Measurements from ENCODE around the gene GOLGA1.
A peak's percentile ranks its signal among the peaks of the same experiment; 100 is the strongest.
"Not testable (repeated sequence)": the region's sequence is repeated elsewhere in the genome, so short reads cannot be mapped to it uniquely, and the experiment has no call there.

Gene GOLGA1

GRCh38 chr9:124855944-124856765 is 84.7 kb downstream of the GOLGA1 start:
- no peak for DNase-seq

GRCh38 chr9:124855566-124855943 is 85.3 kb downstream of the GOLGA1 start:
- no peak for DNase-seq

DNA sequence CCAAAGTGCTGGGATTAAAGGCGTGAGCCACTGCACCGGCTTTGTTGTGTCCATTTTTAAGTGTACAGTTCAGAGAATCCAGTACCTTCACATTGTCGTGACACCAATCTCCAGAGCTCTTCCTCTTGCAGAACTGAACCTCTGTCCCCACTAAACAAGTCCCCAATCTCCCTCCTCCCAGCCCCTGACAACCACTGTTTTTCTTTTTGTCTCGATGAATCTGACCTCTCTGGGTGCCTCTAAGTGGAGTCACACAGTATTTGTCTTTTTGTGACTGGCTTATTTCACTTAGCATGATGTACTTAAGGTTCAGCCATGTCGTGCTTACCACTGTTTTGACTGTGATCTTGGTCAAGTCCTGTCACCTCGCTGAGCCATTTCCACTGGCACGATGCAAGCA is 86.1 kb downstream of the GOLGA1 start:
- no peak for DNase-seq

- no peak for DNase-seq
Measured at GRCh38 chr9:124854161-124854560, 86.7 kb downstream of the GOLGA1 start.

DNA sequence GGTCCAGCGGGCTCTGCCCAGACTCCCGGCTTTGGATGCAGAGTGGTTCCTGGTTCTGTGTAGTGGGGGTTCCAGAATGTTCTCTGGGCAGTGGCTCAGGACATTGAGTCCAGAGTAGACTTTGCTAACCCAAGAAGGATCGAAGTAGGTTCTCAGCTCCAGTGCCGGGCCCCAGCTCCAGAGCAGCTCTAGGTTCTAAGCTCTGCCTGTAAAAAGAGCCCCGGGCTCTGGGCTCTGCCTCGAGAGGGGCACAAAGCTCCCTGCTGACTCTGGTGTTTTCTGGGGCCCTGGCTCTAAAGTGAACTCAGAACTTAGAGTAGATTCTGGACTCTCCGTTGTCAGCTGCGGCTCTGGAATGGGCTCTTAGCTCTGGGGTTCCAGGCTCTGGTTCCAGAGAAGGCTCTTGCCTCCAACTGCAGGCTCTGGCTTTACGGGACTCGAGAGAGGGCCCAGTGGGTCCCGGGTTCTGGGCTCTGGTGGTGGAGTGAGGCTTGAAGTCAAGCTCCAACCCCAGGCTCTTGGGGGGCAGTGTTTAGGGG is 87.2 kb downstream of the GOLGA1 start:
- no peak for DNase-seq

- peak; percentile 11 for DNase-seq
Measured at GRCh38 chr9:124852829-124853531, 87.9 kb downstream of the GOLGA1 start, which contains the start of gene WDR38. WDR38 (plus strand) TSS chr9:124853460; CDS start chr9:124853532, 72 bp downstream.

- DNase-seq = no peak
Measured at GRCh38 chr9:124852121-124852828, 88.6 kb downstream of the GOLGA1 start.

DNA sequence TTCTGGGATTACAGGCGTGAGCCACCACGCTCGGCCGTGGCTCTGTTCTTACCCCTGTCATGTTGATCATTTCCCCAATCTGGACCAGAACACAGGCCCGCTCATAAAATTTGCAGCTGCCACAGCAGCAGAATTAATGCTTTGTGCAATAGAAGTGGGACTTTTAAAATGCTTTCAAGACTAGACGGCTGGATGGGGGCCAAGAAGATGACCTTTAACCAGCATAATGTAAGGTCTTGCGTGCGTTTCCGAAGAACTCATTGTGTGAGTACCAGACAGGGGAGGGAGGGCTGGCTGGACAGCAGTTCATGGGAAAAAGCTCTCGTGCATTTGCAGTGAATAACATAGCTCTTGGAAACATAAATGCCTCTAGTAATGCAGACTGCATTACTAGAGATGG is 91.1 kb downstream of the GOLGA1 start:
- no peak for DNase-seq

DNA sequence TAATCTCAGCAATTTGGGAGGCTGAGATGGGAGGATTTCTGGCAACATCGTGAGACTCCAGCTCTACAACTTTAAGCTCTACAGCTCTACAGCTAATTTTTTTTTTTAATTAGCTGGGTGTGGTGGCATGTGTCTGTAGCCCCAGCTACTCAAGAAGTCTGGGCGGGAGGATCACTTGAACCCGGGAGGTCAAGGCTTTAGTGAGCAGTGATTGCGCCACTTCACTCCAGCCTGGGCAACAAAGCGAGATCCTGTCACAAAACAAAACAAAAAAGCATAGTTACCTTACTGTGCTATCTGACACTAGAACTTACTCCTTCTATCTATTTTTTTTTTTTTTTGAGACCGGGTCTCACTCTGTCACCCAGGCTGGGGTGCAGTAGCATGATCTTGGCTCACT is 93.9 kb downstream of the GOLGA1 start:
- no peak for DNase-seq

DNA sequence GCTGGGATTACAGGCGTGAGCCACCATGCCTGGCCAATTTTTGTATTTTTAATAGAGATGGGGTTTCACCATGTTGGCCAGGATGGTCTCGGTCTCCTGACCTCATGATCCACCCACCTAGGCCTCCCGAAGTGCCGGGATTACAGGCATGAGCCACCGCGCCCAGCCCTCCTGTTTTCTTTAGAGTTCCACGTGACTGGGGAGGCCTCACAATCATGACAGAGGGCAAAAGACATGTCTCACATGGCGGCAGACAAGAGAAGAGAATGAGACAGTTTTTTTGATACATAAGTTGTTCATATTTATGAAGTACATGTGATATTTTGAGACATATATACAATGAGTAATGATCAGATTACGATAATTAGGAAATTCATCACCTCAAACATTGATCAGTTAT is 94.4 kb downstream of the GOLGA1 start:
- DNase-seq = not testable (repeated sequence)

- no peak for DNase-seq
Measured at GRCh38 chr9:124844291-124844690, 96.6 kb downstream of the GOLGA1 start.

DNA sequence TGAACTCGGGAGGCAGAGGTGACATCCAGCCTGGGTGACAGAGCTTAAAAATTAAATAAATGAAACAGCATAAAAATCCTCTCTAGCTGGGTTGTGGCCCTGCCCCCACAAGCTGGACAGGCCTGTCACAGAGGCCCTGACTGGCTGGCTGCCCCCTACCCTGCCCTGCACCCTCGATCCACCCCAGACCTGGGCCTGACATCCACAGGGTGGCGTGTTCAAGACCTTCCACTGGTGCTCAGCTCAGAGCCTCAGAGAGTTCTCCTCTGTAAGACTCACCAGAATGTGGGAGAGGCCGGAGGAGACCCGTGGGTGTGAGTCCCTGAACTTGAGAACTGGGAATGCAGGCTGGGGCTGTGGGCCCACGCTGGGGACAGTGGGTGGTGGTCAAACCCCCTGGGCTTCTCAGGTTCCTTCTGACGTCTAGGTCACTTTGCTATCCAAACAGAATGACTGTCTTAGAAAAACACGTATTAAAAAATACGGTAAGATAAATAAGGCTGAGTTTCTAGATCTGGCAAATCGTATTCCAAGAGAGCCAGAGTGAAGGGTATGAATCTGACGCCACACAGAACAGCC is 97.3 kb downstream of the GOLGA1 start:
- DNase-seq = no peak

- no peak for DNase-seq
Measured at GRCh38 chr9:124841075-124841821, 99.6 kb downstream of the GOLGA1 start.

DNA sequence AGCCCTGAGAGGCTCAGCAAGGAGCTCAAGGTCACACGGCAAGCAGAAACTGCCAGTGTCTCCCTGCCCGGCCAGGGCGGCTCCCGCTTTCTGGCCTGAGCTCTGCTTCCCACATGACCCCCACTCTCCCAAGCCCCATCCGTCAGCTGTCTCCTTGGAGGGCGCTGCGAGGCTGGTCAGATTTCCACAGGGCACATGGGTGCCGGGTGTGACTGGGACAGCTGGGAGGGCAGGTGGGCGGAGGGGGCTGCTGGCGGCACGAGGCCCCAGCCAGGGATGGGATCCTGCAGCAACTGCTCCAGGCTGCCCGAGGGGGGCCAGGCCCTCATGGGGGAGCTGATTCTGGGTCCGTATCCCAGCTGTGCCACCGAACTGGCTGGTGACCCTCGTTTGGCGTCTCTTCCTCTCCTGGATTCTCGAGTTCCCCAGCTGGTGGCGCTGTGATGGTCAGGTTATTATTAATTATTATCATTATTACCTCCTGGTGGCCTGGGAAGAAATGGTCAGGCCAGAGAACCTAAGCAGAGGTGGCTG is 100.5 kb downstream of the GOLGA1 start:
- DNase-seq = no peak

- DNase-seq = no peak
Measured at GRCh38 chr9:124839612-124840299, 101.1 kb downstream of the GOLGA1 start.

- DNase-seq = not testable (repeated sequence)
Measured at GRCh38 chr9:124838567-124839275, 102.2 kb downstream of the GOLGA1 start.

- DNase-seq = not testable (repeated sequence)
Measured at GRCh38 chr9:124838132-124838531, 102.8 kb downstream of the GOLGA1 start.

GRCh38 chr9:124835026-124835557 is 105.8 kb downstream of the GOLGA1 start:
- peak; percentile 67 for DNase-seq

GRCh38 chr9:124834591-124834990 is 106.3 kb downstream of the GOLGA1 start:
- DNase-seq = no peak

- no peak for DNase-seq
Measured at GRCh38 chr9:124831642-124832364, 109.1 kb downstream of the GOLGA1 start.
